T-helper 2 cell (primary cell): ENCODE data around the gene ALKBH6.

Experiments
- DNase-seq, 5 experiments: peaks; one replicate each; pipeline versions ENCODE4 v3.0.0 to v3.0.0-alpha.2; 2012 to 2022

Gene ALKBH6

DNA sequence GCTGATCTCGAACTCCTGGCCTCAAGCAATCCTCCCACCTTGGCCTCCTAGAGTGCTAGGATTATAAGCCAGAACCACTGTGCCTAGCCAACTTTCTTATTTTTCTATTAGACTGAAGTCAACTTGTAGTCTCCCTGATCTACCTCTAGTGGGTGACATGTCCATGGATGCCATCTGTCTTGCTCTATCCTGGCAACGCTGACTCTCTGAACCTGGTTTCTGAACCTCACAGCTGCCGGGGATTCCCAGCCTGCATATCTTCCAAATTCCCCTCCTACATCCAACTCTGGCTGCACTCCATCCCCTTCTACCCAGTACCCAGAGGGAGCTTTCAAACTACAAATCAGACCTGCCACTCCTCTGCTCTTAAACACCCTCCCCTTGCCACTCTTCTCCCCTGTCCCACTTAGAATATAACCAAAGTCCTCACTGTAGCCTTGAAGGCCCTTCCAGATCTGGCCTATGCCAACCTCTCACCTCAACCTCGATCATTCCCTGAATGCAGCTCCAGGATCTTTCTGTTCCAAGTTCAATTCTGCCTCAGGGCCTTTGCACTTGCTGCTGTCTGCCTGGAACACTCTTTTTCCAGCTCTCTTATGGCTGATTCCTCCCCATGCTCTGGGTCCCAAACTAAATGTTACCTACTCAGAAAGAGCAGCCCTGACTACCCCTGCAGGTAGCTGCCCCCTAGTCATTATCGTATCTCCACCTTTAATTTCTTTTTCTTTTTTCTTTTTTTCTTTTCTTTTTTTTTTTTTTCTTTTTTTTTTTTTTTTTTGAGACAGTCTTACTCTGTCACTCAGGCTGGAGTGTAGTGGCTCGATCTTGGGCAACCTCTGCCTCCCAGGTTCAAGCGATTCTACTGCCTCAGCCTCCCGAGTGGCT, 16.5 kb upstream of the ALKBH6 start:
- DNase-seq = no peak

DNA sequence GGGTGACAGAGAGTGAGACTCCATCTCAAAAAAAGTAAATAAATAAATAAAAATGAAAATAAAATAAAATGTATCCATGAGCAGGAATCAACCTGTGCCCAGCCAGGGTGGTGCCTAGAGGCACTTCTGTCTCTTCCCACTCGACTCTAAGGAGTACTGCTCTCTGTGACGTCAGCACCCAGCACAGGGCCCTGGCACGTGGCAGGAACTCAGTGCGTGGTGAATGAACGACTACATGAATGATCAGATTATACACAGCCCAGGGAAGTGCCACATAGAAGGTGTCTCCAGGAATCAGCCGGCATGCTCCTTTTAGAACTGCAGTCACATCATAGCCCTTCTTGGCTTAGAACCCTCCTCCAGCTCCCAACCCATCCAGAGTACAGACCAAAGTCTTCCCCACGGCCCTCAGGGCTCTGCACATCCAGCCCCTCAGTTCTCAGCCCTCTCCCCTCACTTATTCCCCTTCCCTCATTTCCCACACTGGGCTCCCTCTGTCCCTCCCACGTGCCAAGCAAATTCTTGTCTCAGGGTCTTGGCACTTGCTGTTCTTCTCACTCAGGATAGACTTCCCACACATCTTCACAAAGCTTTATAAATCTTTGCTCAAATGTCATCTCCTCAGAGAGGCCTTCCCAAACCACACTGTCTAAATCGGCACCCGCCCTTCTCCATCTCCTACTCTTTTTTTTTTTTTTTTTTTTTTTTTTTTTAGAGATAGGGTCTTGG, 14.5 kb upstream of the ALKBH6 start:
- DNase-seq = no peak

DNA sequence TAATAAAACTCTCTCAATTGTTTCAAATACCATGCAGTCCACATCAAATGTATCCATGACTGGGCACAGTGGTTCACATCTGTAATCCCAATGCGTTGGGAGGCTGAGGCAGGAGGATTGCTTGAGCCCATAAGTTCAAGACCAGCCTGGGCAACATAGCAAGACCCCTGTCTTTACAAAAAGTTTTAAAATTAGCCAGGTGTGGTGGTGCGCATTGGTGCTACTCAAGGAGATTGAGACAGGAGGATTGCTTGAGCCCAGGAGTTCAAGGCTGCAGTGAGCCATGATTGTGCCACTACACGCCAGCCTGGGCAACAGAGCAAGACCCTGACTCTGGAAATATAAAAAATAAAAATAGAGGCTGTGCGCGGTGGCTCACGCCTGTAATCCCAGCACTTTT, 13.7 kb upstream of the ALKBH6 start:
- DNase-seq = no peak

DNA sequence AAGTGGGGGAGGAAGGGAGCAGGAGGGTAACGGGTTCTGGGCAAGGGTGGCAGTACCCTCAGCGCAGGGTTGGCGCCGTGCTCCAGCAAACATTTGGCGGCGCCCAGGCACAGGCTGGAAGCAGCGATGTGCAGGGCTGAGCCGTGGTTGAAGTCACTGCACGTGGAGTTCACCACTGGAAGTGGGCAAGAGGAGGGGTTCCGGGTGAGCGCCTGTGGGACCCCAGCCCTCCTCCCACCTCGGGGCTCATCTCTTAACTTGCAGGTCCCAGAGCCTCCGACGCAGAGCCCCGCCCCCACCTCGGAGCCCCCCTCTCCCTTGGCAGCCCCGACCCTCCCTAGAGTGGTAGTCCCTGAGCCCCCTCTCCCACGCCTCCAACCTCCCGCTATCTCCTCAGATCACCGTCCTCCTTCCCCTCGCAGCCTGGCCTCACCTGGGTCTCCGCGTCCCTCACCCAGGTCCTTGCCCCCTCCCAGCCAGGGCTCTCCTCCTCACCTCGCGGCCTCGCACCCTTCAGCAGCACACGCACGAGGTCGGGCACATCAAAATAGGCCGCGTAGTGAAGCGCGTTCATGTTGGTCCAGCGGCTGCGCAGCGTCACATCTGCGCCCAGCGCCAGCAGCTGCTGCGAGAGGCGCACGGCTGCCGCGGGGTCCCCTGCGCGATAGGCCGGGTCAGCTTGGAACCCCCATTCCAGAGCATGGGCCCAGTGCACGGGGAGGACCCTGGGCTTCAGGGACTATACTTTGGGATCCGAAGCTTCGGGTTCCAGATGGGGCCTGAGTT, 12.3 kb upstream of the ALKBH6 start:
- no peak for DNase-seq

DNA sequence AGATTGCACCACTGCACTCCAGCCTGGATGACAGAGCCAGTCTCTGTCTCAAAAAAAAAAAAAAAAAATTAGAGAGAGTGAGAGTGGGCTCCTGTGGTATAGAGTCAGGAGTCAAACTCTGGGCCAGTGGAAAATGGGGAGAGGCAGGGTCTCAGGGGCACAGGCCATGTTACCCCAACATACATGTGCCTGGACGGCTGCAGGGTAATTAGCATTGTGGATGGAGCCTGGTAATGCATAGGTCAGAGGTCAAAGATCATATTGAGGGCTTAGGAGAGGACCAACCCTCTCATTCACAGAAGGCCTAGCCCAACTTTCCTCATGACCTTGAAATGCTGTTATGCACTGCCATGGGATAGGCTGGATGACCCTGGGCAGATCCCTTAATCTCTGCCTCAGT, 11.5 kb upstream of the ALKBH6 start:
- DNase-seq = no peak

DNA sequence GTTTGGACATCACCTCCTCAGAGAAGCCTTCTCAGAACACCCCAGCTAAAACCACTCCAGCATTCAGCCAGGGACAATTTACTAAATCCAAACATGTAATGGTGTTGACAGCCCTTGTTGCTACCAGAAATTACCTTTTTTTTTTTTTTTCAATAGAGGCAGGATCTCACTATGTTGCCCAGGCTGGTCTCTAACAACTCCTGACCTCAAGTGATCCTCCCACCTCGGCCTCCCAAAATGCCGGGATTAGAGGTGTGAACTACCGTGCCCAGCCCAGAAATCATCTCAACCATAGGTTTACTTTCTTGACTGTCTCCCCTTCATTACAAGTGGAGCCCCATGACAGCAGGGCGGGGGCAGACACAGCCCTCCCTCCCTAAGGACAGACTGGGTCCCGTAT, 9.4 kb upstream of the ALKBH6 start:
- DNase-seq = no peak

DNA sequence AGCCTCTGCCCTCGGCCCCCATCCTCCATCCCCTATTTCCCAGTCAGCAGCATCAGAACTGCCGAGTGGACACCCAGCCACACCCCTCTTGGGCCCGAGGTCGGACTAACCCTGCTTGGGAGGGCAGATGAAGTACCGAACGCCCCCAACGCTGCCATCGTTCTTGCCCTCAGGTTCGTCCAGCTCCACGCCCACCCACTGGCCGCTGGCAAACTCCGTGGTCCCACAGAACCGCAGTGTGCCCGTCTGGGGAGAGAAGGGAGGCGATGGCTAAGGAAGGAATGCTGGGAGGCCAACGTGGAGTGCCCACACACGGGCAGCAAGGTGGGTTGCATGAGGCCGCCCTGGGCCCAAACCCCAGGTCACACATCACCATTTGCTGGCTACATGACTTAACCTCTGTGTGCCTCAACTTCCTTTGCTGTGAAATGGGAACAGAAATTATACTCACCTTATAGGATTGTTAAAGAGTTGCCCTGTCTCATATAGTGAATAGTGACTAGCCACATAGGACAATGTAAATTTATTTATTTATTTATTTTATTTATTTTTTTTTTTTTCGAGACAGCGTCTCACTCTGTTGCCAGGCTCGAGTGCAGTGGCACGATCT, 5.2 kb upstream of the ALKBH6 start:
- DNase-seq = no peak

DNA sequence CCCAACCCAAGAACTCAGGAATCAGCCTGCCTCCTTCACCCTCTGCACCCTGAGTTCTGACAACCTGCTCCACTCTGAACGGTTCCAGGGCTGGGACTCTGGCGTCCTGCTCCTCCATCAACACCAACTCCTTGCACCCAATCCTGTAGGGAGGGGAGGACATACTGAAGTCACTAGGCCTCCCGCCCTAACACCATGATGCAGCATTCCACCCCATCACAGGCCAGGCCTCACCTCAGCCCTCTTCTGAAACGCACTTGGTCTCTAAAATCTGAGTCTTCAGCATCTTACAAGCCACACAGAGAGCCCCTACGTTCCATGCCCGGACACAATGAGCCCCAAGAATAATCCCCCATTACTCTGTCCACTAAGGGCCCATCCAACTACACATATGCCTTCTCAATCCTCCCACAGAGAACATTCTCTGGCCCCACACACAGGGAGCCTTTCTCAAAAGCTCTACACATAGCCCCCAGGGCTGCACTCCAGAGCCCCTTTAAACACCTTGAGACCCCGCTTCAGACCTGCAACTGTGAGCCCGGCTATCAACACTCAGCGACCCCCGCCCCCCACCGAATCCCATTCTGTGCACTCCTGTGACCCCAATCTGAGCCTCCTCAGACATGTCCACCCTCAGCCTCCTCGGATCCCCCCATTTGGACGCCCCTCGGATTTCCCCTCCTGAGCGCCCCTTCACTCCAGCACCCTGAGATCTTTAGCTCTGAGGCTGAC, 567 bp downstream of the ALKBH6 start:
- no peak for DNase-seq

DNA sequence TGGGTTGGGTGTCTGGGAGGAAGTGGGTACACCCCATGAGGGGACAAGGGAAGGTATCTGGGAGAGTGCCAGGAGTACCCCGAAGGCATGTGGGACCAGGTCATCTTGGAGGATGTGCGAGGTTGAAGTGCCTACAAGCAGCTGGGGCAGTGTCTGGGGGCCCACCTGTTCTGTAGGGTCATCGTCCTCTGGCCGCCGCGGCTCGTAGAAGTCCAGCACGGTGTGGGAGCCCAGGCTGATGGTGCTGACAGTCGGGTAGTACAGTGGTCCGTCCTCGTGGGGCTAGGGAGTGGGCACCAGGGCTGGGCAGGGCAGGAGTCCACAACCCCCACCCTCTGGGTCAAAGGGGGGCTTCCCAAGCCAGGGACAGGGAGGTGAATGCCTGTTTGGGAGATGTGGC, 3.6 kb downstream of the ALKBH6 start:
- no peak for DNase-seq

DNA sequence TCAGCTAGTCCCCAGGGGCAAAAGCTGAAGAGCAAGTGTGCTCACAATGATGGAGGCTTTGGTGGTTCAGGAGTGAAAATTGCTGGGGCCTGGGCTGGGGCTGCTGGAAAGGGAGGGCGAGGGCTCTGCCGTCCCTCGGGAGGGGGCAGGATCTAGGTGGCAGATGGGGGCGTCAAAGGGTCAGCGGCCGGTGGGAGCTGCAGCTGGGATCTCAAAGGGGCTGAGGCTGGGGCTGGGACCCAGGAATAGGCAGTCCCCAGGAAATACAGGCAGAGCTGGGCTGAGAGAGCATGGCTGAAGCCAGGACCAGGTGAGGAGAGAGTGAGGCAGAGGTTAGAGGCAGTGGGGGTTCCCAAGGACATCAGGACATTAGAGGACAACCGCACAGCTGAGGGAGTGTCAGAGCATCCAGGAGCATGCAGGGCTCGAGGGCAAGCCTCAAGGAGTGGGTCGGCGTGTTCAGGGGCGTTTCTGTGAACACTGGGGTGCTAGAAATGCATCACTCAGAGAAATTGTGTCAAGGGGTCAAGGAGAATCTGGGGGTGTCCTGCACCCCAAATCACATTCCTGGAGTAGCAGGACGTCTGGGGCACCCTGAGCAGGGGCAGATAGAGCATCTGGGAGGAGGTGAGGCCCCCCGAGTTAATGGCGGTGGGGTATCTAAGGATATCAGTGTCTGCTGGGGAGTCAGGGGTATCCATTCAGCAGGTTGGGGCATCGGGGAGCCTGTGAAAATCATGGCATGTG, 4.2 kb downstream of the ALKBH6 start:
- DNase-seq = no peak

DNA sequence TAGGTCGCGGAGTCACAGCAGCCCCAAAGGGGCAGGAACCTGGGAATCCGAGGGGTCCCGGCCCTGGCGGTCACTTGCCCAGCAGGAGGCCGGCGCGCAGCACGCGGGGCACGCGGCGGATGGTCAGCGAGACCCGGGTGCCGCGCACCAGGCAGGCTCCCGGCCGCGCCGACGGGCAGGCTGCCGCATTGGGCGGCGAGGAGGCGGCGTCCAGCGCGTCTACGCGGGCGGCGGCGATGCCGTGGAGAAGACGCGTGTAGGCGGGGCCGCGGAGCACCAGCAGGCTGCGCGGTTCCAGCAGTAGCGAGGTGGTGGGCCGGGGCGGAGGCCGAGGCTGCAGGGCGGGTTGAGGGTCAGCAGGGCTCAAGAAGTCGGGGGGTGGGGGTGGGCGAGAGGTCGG, 4.8 kb downstream of the ALKBH6 start:
- peak in 3 of 5 experiments; percentile 29 to 74 (median 34) for DNase-seq

DNA sequence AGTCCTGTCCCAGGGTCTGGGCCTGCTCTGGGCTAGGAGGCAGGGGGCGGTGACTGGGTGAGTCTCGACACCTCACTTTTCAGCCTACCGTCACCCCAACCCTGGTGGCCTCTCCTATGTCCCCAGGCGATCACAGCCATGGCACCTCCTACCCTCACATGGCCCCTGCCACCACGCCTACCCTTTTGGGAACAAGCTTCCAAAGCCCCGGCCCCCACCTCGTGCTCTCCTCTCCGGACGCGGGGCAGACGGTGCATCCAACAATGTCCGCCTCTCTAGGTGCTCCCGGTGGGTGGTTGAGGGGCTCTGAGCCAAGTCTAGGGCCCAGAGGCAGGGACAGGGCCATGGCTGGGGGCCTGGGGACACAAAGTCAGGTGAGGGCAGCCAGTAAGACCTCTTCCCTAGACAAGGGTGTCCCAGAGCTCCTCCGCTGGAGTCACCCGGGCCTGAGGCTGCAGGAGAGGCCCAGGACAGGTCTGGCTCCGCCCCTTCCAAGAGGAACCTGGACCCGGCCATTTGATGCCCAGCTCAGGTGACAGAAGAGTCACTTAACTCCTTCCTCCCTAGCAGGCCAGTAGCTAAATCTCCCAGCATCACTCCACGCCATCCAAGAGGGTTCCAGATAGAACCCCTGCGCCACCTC, 5.6 kb downstream of the ALKBH6 start, which contains the start of gene SYNE4:
SYNE4 (minus strand) TSS at position 478 of the 643 bp plus-strand sequence; CDS start at position 346, 132 bp downstream.
- no peak for DNase-seq

DNA sequence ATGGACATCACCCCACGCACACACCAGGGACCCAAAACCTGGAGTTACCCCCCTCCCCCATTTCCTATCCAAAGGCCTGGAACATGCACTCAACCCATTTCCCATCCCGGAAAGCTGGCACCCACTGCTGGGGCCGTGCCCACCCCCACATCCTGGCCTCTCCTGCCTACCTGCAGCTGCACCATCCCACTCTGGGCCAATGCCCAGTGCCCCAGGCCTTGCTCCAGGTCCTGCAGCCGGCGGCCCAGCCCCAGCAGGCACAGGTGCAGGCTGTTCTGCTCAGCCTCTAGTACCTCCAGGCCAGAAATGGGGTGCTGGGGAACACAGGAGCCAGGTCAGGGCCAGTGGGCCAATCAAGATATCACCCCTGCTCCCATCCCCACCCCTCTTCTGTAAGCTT, 7.1 kb downstream of the ALKBH6 start:
- DNase-seq = no peak

DNA sequence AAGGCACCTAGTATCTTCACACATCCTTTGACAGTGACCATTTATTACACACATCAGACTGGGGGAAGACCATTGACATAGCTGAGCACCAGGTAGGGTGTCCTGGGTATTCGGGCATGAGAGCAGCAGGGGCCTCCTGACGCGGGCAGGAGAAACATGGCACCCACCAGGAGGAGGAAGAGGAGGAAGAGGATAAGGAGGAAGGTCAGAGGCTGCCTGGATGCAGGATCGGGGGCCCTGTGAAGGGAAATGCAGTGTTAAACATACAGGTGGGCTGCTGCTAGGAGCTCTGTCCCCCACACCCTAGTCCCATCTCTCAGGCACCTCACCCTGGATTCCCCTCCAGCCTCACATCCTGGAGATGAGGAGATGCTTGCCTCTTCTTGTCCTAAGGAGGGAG, 10.7 kb downstream of the ALKBH6 start:
- no peak for DNase-seq

DNA sequence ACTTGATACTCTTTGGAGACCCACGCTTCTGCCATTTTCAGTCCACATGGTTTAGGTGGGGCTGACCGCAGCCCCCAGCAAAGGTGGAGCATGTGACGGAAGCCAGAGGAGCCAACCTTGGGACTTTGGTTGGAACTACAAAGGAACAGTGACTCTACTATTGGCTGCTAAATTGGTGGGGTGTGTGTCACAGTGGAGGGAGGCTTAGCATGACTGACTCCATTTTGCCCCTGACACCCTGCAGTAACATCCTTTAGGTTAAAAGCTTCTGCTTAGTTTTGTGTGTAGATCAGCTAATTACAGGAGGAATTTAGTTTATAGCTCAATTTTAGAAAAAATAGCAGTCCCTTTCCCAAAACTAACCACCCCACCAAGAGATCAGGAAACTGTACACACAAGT, 12.4 kb downstream of the ALKBH6 start:
- no peak for DNase-seq

DNA sequence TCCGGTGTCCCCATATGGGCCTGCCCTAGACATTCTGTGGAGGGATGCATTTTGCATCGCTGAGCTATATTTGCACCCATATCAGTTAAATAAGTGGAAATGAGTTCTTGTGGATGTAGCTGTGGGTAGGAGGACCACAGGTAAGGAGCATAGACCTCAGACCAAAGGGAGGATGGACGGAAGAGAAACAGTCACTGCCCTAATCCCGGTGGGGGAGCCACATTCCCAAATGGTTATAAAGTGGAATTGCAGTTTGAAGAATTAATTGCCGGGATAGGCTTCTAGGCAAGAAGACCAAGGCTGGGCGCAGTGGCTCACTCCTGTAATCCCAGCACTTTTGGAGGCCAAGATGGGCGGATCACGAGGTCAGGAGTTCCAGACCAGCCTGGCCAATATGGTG, 17.2 kb downstream of the ALKBH6 start:
- no peak for DNase-seq

DNA sequence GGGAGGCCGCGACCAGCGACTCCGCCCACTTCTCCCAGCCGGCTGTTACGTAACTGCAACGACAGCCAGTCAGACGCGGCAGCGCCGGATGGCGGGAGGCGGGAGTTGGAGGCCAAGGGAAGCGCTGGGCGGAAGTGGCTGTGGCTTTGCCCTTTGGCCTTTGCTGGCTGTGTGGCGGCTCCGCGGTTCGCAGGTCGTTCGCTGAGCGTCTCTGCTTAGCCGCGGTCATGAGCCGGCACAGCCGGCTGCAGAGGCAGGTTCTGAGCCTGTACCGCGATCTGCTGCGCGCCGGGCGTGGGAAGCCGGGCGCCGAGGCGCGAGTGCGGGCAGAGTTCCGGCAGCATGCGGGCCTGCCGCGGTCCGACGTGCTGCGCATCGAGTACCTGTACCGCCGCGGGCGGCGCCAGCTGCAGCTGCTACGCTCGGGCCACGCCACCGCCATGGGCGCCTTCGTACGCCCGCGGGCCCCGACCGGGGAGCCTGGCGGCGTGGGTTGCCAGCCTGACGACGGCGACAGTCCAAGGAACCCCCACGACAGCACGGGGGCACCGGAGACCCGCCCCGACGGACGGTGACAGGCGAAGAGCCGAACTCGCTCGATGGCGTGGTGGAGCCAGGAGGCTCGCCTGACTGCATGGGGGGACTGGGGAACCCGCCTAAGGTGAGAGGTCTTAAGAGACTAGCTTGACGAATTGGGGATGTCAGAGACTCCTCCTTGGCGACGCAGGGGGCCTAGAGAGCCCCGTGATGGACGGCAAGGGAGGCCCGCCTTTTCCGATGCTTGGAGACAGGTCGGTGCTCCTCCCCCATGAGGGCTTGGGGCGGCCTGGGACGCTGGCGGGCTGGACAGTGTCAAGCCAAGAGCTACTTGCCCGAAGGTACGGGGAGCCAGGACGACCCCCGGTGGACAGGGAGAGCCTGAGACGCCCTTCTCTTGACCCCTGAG, 18.7 kb downstream of the ALKBH6 start, which contains the start of gene SDHAF1:
SDHAF1 (plus strand) TSS at position 141 of the 946 bp plus-strand sequence; CDS start at position 228, 87 bp downstream.
- DNase-seq = peak; percentile 72 to 94 (median 88)

DNA sequence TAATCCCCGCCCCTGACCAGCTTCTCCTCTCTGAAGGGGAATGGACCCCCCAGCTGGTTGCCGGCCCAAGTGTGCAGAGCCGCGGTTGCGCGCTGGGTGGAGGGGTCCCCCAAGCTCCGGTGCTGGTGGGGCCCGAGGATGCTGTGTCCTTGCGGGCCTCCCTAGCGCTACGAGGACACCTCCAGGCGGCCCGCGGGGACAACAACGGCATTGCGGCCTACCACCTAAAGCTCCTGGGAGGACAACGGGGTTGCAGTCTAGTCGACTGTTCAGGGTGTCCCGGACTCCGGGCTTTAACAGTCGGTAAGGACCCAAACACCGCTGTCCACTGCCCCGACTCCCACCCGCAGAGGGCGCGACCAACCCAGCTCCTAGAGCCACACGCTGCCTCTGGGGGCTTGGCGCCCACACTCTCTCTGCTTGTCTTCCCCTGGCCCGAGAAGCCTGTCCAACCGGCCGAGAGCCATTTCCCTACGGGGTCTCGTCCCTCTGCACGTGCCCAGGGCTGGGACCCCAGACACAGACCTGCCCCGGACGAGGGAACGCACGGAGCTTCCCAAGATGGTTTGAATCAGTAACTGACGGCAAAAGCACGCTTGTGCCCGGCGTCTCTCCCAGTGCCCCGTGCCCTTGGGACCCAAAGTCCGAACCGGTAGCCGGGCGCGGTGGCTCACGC, 20.0 kb downstream of the ALKBH6 start:
- no peak for DNase-seq
